Fibroblast of lung (primary cell): ENCODE measurements around the gene VSIG4. TPM values are rescaled to one million over a fixed set of nuclear protein-coding genes. Genes with fewer than 3 reads are reported as not detected.

ENCODE experiments used
- DNase-seq, 2 donors: peaks; one replicate each; pipeline versions ENCODE4 v3.0.0 to v3.0.0-alpha.2; 2010; ENCODE audit warnings: low read depth in 2 of 2
- H2AFZ ChIP-seq: 2 replicates; pipeline ENCODE4 v1.5.1; 2012; ENCODE audit warnings: low read length, control low read depth, inconsistent platforms
- H3K27ac ChIP-seq: 2 replicates; pipeline ENCODE4 v1.5.1; 2011; ENCODE audit warnings: low read length, control low read depth; ENCODE audit not compliant: insufficient read depth
- H3K27me3 ChIP-seq: 2 replicates; pipeline ENCODE4 v1.5.1; 2011; ENCODE audit warnings: mild to moderate bottlenecking, low read length; ENCODE audit not compliant: control insufficient read depth, insufficient read depth
- H3K36me3 ChIP-seq: 2 replicates; pipeline ENCODE4 v1.5.1; 2011; ENCODE audit warnings: low read length; ENCODE audit not compliant: control insufficient read depth, insufficient read depth
- H3K4me1 ChIP-seq: 2 replicates; pipeline ENCODE4 v1.5.1; 2011; ENCODE audit warnings: low read length; ENCODE audit not compliant: control insufficient read depth, insufficient read depth; ENCODE audit errors: extremely low read depth
- H3K4me2 ChIP-seq: 2 replicates; pipeline ENCODE4 v1.5.1; 2011; ENCODE audit warnings: low read length, control low read depth; ENCODE audit not compliant: insufficient read depth; ENCODE audit errors: extremely low read depth
- H3K4me3 ChIP-seq, 4 experiments: fragments of 200-600 bp in 1 of 4; sonication (generic) in 1 of 4; replicated peaks in 1 of 4; 2 replicates each; pipeline ENCODE4 v1.5.1; 2011 to 2016; ENCODE audit warnings: low read length in 4 of 4, low read depth in 3 of 4, mild to moderate bottlenecking in 3 of 4, control low read depth in 2 of 4, inconsistent platforms in 1 of 4, mixed read lengths in 1 of 4; ENCODE audit not compliant: insufficient read depth in 1 of 4; ENCODE audit errors: control extremely low read depth in 1 of 4
- H3K79me2 ChIP-seq: 2 replicates; pipeline ENCODE4 v1.5.1; 2012; ENCODE audit warnings: mild to moderate bottlenecking, low read length, inconsistent platforms; ENCODE audit not compliant: control insufficient read depth, insufficient read depth
- H3K9ac ChIP-seq: 2 replicates; pipeline ENCODE4 v1.5.1; 2011; ENCODE audit warnings: mild to moderate bottlenecking, low read length, control low read depth; ENCODE audit not compliant: insufficient read depth
- H3K9me3 ChIP-seq: 2 replicates; pipeline ENCODE4 v1.5.1; 2012; ENCODE audit warnings: low read depth, low read length; ENCODE audit not compliant: control insufficient read depth, insufficient read depth
- H4K20me1 ChIP-seq: 2 replicates; pipeline ENCODE4 v1.5.1; 2011; ENCODE audit warnings: low read length; ENCODE audit not compliant: control insufficient read depth, insufficient read depth; ENCODE audit errors: extremely low read depth
- EZH2 ChIP-seq: IDR thresholded peaks from 2 replicates; pipeline ENCODE4 v1.5.1; 2012; ENCODE audit warnings: low read length, control low read depth, mild to moderate bottlenecking; ENCODE audit errors: missing control alignments
- polyA plus RNA-seq, 2 donors: library from polyadenylated mRNA; depleted of rRNA in 1 of 2; stranded (reverse) in 1 of 2; unstranded in 1 of 2; fragments of >200 nt; gene quantifications; 2 replicates each; pipeline ENCODE4 v1.2.1, GENCODE V29; 2011 to 2012; ENCODE audit warnings: missing spikeins in 1 of 2
- total RNA-seq: library from RNA; depleted of rRNA; stranded (reverse); fragments of >200 nt; gene quantifications from 2 replicates; pipeline ENCODE4 v1.2.1, GENCODE V29; 2014
- TF ChIP-seq, protein P1 (sequence below), 2 donors: IDR thresholded peaks in 1 of 2; conservative IDR thresholded peaks in 1 of 2; 1 replicate in 1 of 2; 2 replicates in 1 of 2; pipeline ENCODE4 v1.5.1; 2011 to 2012; ENCODE audit warnings: low read length in 2 of 2, control low read depth in 1 of 2, inconsistent platforms in 1 of 2, low read depth in 1 of 2, mild to moderate bottlenecking in 1 of 2

VSIG4 gene
- total and polyA plus RNA-seq, 2 donors (not counting 1 experiment from before 2014, with no cell fraction given) = not detected

GRCh38 chrX:66054978-66055377 lies 15.1 kb upstream of the VSIG4 start:
- H3K4me1 ChIP-seq = no peaks in the 10 kb centered on the region
- no peak overlapping the region for H3K4me3 ChIP-seq
- no peak overlapping the region for H3K4me2 ChIP-seq
- no peak overlapping the region for H3K9ac ChIP-seq
- no peaks in the 10 kb centered on the region for H3K79me2 ChIP-seq
- no peak overlapping the region for H2AFZ ChIP-seq
- H3K27me3 ChIP-seq = no peaks in the 10 kb centered on the region
- H3K36me3 ChIP-seq = no peaks in the 10 kb centered on the region
- H4K20me1 ChIP-seq = no peaks in the 10 kb centered on the region
- no peak for TF ChIP-seq EZH2
- TF ChIP-seq, protein P1, sequence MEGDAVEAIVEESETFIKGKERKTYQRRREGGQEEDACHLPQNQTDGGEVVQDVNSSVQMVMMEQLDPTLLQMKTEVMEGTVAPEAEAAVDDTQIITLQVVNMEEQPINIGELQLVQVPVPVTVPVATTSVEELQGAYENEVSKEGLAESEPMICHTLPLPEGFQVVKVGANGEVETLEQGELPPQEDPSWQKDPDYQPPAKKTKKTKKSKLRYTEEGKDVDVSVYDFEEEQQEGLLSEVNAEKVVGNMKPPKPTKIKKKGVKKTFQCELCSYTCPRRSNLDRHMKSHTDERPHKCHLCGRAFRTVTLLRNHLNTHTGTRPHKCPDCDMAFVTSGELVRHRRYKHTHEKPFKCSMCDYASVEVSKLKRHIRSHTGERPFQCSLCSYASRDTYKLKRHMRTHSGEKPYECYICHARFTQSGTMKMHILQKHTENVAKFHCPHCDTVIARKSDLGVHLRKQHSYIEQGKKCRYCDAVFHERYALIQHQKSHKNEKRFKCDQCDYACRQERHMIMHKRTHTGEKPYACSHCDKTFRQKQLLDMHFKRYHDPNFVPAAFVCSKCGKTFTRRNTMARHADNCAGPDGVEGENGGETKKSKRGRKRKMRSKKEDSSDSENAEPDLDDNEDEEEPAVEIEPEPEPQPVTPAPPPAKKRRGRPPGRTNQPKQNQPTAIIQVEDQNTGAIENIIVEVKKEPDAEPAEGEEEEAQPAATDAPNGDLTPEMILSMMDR (conservative IDR thresholded peaks at IDR 0.05 in 1 of 2, IDR thresholded peaks at IDR 0.05 in 1 of 2; ENCODE audit: low read depth in 1 of 2, low read length in 2 of 2) = no peak
- H3K9me3 ChIP-seq = no peaks in the 10 kb centered on the region
- H3K27ac ChIP-seq = no peak overlapping the region
- no peak for DNase-seq

DNA sequence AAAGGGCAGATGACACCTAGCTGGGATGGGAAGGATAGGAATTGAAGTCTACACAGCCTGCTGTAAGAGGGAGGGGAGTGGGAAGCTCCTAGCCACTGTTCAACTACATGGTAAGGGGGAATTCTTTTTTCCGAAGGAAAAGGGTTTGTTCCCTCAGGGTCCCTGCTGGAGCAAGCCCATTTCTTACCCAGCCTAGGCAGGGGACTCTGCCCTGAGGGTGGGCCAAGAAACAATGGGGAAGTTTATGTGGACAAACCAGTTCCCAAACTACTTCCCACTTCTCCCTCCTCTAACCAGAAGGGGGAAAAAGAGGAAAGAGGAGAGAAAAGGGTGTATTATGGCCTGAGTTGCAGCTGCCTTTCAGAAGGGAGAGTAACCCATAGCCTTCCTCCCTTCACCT lies 13.5 kb upstream of the VSIG4 start:
- H3K79me2 ChIP-seq = no peaks in the 10 kb centered on the region
- no peaks in the 10 kb centered on the region for H3K27me3 ChIP-seq
- H3K4me2 ChIP-seq = no peak overlapping the region
- H2AFZ ChIP-seq = no peak overlapping the region
- no peak overlapping the region for H3K9ac ChIP-seq
- DNase-seq = no peak
- H3K4me1 ChIP-seq = no peaks in the 10 kb centered on the region
- no peak overlapping the region for H3K4me3 ChIP-seq
- no peak overlapping the region for H3K27ac ChIP-seq
- no peaks in the 10 kb centered on the region for H4K20me1 ChIP-seq
- TF ChIP-seq, protein P1 (conservative IDR thresholded peaks at IDR 0.05 in 1 of 2, IDR thresholded peaks at IDR 0.05 in 1 of 2; ENCODE audit: low read depth in 1 of 2, low read length in 2 of 2) = no peak
- TF ChIP-seq EZH2 = no peak
- no peaks in the 10 kb centered on the region for H3K36me3 ChIP-seq
- H3K9me3 ChIP-seq = no peaks in the 10 kb centered on the region

- TF ChIP-seq EZH2 = no peak
- TF ChIP-seq, protein P1 (conservative IDR thresholded peaks at IDR 0.05 in 1 of 2, IDR thresholded peaks at IDR 0.05 in 1 of 2; ENCODE audit: low read depth in 1 of 2, low read length in 2 of 2) = no peak
These were observed 12.1 kb upstream of the VSIG4 start for GRCh38 chrX:66051980-66052379.

More at GRCh38 chrX:66051980-66052379, 12.1 kb upstream of the VSIG4 start:
- Histone ChIP-seq H3K36me3 (no peaks in the 10 kb centered on the region), H3K4me3 (no peak overlapping the region), H3K27ac (no peak overlapping the region), H3K4me2 (no peak overlapping the region), H2AFZ (no peak overlapping the region), H3K4me1 (no peaks in the 10 kb centered on the region), H3K9ac (no peak overlapping the region), H3K27me3 (no peaks in the 10 kb centered on the region), H4K20me1 (no peaks in the 10 kb centered on the region), H3K9me3 (no peaks in the 10 kb centered on the region), H3K79me2 (no peaks in the 10 kb centered on the region)
- no peak for DNase-seq
